WERI-Rb-1 (cell line): ENCODE measurements around the gene RBBP8.

Experiments
- DNase-seq: peaks from one replicate; pipeline ENCODE4 v3.0.0-alpha.2; 2020
- H3K27ac ChIP-seq: fragments of 250-450 bp; sonication (Bioruptor Pico); 2 replicates; pipeline ENCODE4 v1.5.1; 2020; ENCODE audit warnings: mild to moderate bottlenecking, moderate library complexity
- H3K27me3 ChIP-seq: fragments of 250-450 bp; sonication (Bioruptor Pico); 2 replicates; pipeline ENCODE4 v1.5.1; 2021; ENCODE audit warnings: mild to moderate bottlenecking, low read depth, moderate library complexity; ENCODE audit not compliant: insufficient read depth, severe bottlenecking
- H3K36me3 ChIP-seq: fragments of 250-450 bp; sonication (Bioruptor Pico); 2 replicates; pipeline ENCODE4 v1.5.1; 2020; ENCODE audit warnings: mild to moderate bottlenecking, moderate library complexity
- H3K4me3 ChIP-seq: 2 replicates; pipeline ENCODE4 v1.5.1; 2011; ENCODE audit warnings: low read depth, mild to moderate bottlenecking, control low read depth, low read length
- H3K9me3 ChIP-seq: fragments of 250-450 bp; sonication (Bioruptor Pico); 2 replicates; pipeline ENCODE4 v1.5.1; 2021; ENCODE audit warnings: mild to moderate bottlenecking, moderate library complexity; ENCODE audit not compliant: severe bottlenecking
- CTCF ChIP-seq: IDR thresholded peaks from 2 replicates; pipeline ENCODE4 v1.5.1; 2011; ENCODE audit warnings: low read depth, mild to moderate bottlenecking, control low read depth, inconsistent platforms, low read length

The RBBP8 gene

GRCh38 chr18:23058746-23059415 is 125.8 kb downstream of the RBBP8 start:
- no peak for TF ChIP-seq CTCF
- Histone ChIP-seq H3K27ac (peak overlapping the region; percentile 46), H3K27me3 (no peaks in the 10 kb centered on the region), H3K9me3 (peaks cover 9% of the 10 kb centered on the region), H3K36me3 (no peaks in the 10 kb centered on the region), H3K4me3 (no peak overlapping the region)
- peak; percentile 38 for DNase-seq

GRCh38 chr18:23059541-23060465 is 126.7 kb downstream of the RBBP8 start:
- H3K36me3 ChIP-seq = no peaks in the 10 kb centered on the region
- H3K27ac ChIP-seq = no peak overlapping the region
- H3K9me3 ChIP-seq = peaks cover 10% of the 10 kb centered on the region
- no peak for TF ChIP-seq CTCF
- H3K27me3 ChIP-seq = no peaks in the 10 kb centered on the region
- H3K4me3 ChIP-seq = no peak overlapping the region
- no peak for DNase-seq

- H3K36me3 ChIP-seq = no peaks in the 10 kb centered on the region
- no peak for TF ChIP-seq CTCF
- no peak overlapping the region for H3K4me3 ChIP-seq
- no peaks in the 10 kb centered on the region for H3K27me3 ChIP-seq
- no peak overlapping the region for H3K27ac ChIP-seq
- H3K9me3 ChIP-seq = peaks cover 10% of the 10 kb centered on the region
- no peak for DNase-seq
These were observed 128.9 kb downstream of the RBBP8 start for GRCh38 chr18:23062011-23062410.

GRCh38 chr18:23063502-23063901 is 130.4 kb downstream of the RBBP8 start:
- H3K4me3 ChIP-seq = no peak overlapping the region
- no peak overlapping the region for H3K27ac ChIP-seq
- no peak for DNase-seq
- H3K27me3 ChIP-seq = no peaks in the 10 kb centered on the region
- TF ChIP-seq CTCF = no peak
- H3K9me3 ChIP-seq = peaks cover 10% of the 10 kb centered on the region
- no peaks in the 10 kb centered on the region for H3K36me3 ChIP-seq

- no peak overlapping the region for H3K4me3 ChIP-seq
- peaks cover 10% of the 10 kb centered on the region for H3K9me3 ChIP-seq
- H3K27ac ChIP-seq = peak overlapping the region; percentile 78
- no peaks in the 10 kb centered on the region for H3K36me3 ChIP-seq
- no peaks in the 10 kb centered on the region for H3K27me3 ChIP-seq
- no peak for TF ChIP-seq CTCF
- DNase-seq = no peak
These were observed 132.2 kb downstream of the RBBP8 start for GRCh38 chr18:23065234-23065806.
